H1 (cell line): ENCODE measurements around the gene ARHGEF1. TPM values are rescaled to one million over a fixed set of nuclear protein-coding genes. Genes with fewer than 3 reads are reported as not detected.
A peak's percentile ranks its signal among the peaks of the same experiment; 100 is the strongest.

Experiments
- CTCF ChIA-PET: fragments of 300-600 bp; sonication (Branson Sonifier 250); formaldehyde crosslinking; loops from one replicate; lab custom pipeline; 2021; ENCODE audit not compliant: partially characterized antibody; lab: Charles Lee
- POLR2A ChIA-PET: fragments of 300-600 bp; sonication (Branson Sonifier 250); formaldehyde crosslinking; loops from one replicate; lab custom pipeline; 2021; ENCODE audit warnings: inconsistent platforms; ENCODE audit not compliant: partially characterized antibody; lab: Charles Lee
- DNase-seq, 2 experiments: peaks; one replicate each; pipeline versions ENCODE4 v3.0.0 to v3.0.0-alpha.2; 2010 to 2022; ENCODE audit warnings: low spot score in 2 of 2, low read depth in 1 of 2, mixed read lengths in 1 of 2
- FAIRE-seq: peaks from 2 replicates; lab custom pipeline; 2011; peaks lifted over from hg19 to GRCh38; lab: Jason Lieb, UNC
- H2AFZ ChIP-seq: 2 replicates; pipeline ENCODE4 v1.8.1; 2012; ENCODE audit warnings: low read length, inconsistent platforms
- H2AK5ac ChIP-seq: 2 replicates; pipeline ENCODE4 v1.6.1; 2013; ENCODE audit warnings: low read depth, low read length
- H2BK120ac ChIP-seq: replicated peaks from 2 replicates; pipeline ENCODE3; 2013; ENCODE audit warnings: low read depth, low read length, inconsistent platforms
- H2BK12ac ChIP-seq: 2 replicates; pipeline ENCODE4 v1.6.1; 2013; ENCODE audit warnings: low read depth, low read length
- H2BK15ac ChIP-seq: 2 replicates; pipeline ENCODE4 v1.6.1; 2013; ENCODE audit warnings: low read length
- H2BK20ac ChIP-seq: 2 replicates; pipeline ENCODE4 v1.6.1; 2013; ENCODE audit warnings: low read length
- H2BK5ac ChIP-seq: 2 replicates; pipeline ENCODE4 v1.6.1; 2013; ENCODE audit warnings: low read depth, low read length
- H3K14ac ChIP-seq: 2 replicates; pipeline ENCODE4 v1.6.1; 2013; ENCODE audit warnings: inconsistent platforms; ENCODE audit not compliant: insufficient read length
- H3K18ac ChIP-seq: 2 replicates; pipeline ENCODE4 v1.6.1; 2013; ENCODE audit warnings: low read length; ENCODE audit errors: extremely low read depth
- H3K23ac ChIP-seq: 2 replicates; pipeline ENCODE4 v1.6.1; 2013; ENCODE audit warnings: inconsistent platforms; ENCODE audit not compliant: insufficient read length
- H3K23me2 ChIP-seq: 2 replicates; pipeline ENCODE4 v1.6.1; 2013; ENCODE audit warnings: low read depth, low read length
- H3K27ac ChIP-seq: 2 replicates; pipeline ENCODE4 v1.6.1; 2011; ENCODE audit warnings: low read depth, low read length, inconsistent platforms
- H3K27me3 ChIP-seq, 4 experiments: replicated peaks in 1 of 4; 1 replicate in 1 of 4; 2 replicates in 3 of 4; pipeline versions ENCODE4 v1.6.1 to v1.8.1; 2011 to 2013; ENCODE audit warnings: low read length in 3 of 4, mild to moderate bottlenecking in 3 of 4, inconsistent platforms in 2 of 4, mixed read lengths in 2 of 4, moderate library complexity in 1 of 4; ENCODE audit not compliant: control insufficient read depth in 3 of 4, insufficient read depth in 3 of 4; ENCODE audit errors: extremely low read depth in 1 of 4
- H3K36me3 ChIP-seq, 4 experiments: 2 replicates each; pipeline versions ENCODE4 v1.6.1 to v1.8.1; 2011 to 2013; ENCODE audit warnings: mild to moderate bottlenecking in 4 of 4, low read length in 3 of 4, moderate library complexity in 2 of 4, control low read depth in 1 of 4, inconsistent platforms in 1 of 4; ENCODE audit not compliant: insufficient read depth in 4 of 4, control insufficient read depth in 2 of 4
- H3K4ac ChIP-seq: replicated peaks from 2 replicates; pipeline ENCODE3; 2013; ENCODE audit warnings: low read length, low read depth, mixed read lengths, inconsistent platforms; ENCODE audit not compliant: insufficient read length
- H3K4me1 ChIP-seq, 4 experiments: replicated peaks in 1 of 4; 1 replicate in 1 of 4; 2 replicates in 3 of 4; pipeline versions ENCODE4 v1.6.1 to v1.8.1; 2011 to 2013; ENCODE audit warnings: low read length in 3 of 4, inconsistent platforms in 2 of 4, mixed read lengths in 1 of 4; ENCODE audit not compliant: insufficient read depth in 4 of 4, control insufficient read depth in 3 of 4
- H3K4me2 ChIP-seq, 2 experiments: 2 replicates each; pipeline versions ENCODE4 v1.6.1 to v1.8.1; 2011 to 2013; ENCODE audit warnings: low read depth in 2 of 2, low read length in 2 of 2, control low read depth in 1 of 2, inconsistent platforms in 1 of 2, mild to moderate bottlenecking in 1 of 2; ENCODE audit not compliant: insufficient read depth in 1 of 2
- H3K4me3 ChIP-seq, 4 experiments: fragments of 200-600, 300-600 bp in 1 of 4; sonication (generic), shearing (Covaris generic), sonication (Bioruptor Twin) in 1 of 4; 2 replicates each; pipeline versions ENCODE4 v1.5.1 to v1.8.1; 2011 to 2016; ENCODE audit warnings: low read length in 4 of 4, low read depth in 3 of 4, control low read depth in 2 of 4, inconsistent platforms in 2 of 4, mild to moderate bottlenecking in 2 of 4, mixed read lengths in 1 of 4, moderate library complexity in 1 of 4; ENCODE audit not compliant: insufficient read depth in 2 of 4; ENCODE audit errors: extremely low read depth in 1 of 4
- H3K56ac ChIP-seq: replicated peaks from 2 replicates; pipeline ENCODE3; 2013; ENCODE audit warnings: low read depth, mild to moderate bottlenecking, mixed read lengths, low read length, inconsistent platforms; ENCODE audit not compliant: insufficient read length
- H3K79me1 ChIP-seq: 2 replicates; pipeline ENCODE4 v1.6.1; 2013; ENCODE audit warnings: low read depth, low read length, control low read depth
- H3K79me2 ChIP-seq, 2 experiments: 2 replicates each; pipeline versions ENCODE4 v1.6.1 to v1.8.1; 2012 to 2013; ENCODE audit warnings: low read length in 2 of 2, mild to moderate bottlenecking in 2 of 2, inconsistent platforms in 1 of 2; ENCODE audit not compliant: insufficient read depth in 2 of 2, control insufficient read depth in 1 of 2
- H3K9ac ChIP-seq, 4 experiments: replicated peaks in 1 of 4; 1 replicate in 1 of 4; 2 replicates in 3 of 4; pipeline versions ENCODE4 v1.6.1 to v1.8.1; 2011 to 2013; ENCODE audit warnings: low read depth in 3 of 4, low read length in 3 of 4, control low read depth in 2 of 4, mild to moderate bottlenecking in 2 of 4, moderate library complexity in 2 of 4, inconsistent platforms in 1 of 4; ENCODE audit errors: extremely low read depth in 1 of 4
- H3K9me3 ChIP-seq, 2 experiments: 2 replicates each; pipeline versions ENCODE4 v1.6.1 to v1.8.1; 2012 to 2013; ENCODE audit warnings: mild to moderate bottlenecking in 2 of 2, moderate library complexity in 2 of 2, control low read depth in 1 of 2, inconsistent platforms in 1 of 2, low read depth in 1 of 2, low read length in 1 of 2, mixed read lengths in 1 of 2; ENCODE audit not compliant: insufficient read depth in 2 of 2
- H4K20me1 ChIP-seq, 2 experiments: replicated peaks in 1 of 2; 2 replicates each; pipeline versions ENCODE3 to v1.8.1; 2011 to 2013; ENCODE audit warnings: inconsistent platforms in 2 of 2, low read length in 2 of 2, mild to moderate bottlenecking in 1 of 2; ENCODE audit not compliant: insufficient read depth in 2 of 2, control insufficient read depth in 1 of 2
- H4K5ac ChIP-seq: 2 replicates; pipeline ENCODE4 v1.6.1; 2013; ENCODE audit warnings: low read length, low read depth, mixed read lengths, inconsistent platforms; ENCODE audit not compliant: insufficient read length
- H4K8ac ChIP-seq: 2 replicates; pipeline ENCODE4 v1.8.0; 2013; ENCODE audit warnings: mild to moderate bottlenecking, moderate library complexity, low read length, inconsistent platforms; ENCODE audit not compliant: insufficient read depth; ENCODE audit errors: extremely low read depth
- H4K91ac ChIP-seq: replicated peaks from 2 replicates; pipeline ENCODE3; 2013; ENCODE audit warnings: low read length, mixed read lengths, inconsistent platforms; ENCODE audit not compliant: insufficient read length
- CREB1 ChIP-seq: IDR thresholded peaks from 2 replicates; pipeline ENCODE4 v1.6.1; 2012; ENCODE audit warnings: inconsistent platforms
- EZH2 ChIP-seq: fragments of 200-600 bp; sonication (generic); IDR thresholded peaks from 2 replicates; pipeline ENCODE4 v1.7.1; 2012; ENCODE audit warnings: low read depth, mild to moderate bottlenecking, moderate library complexity, low read length, inconsistent platforms; ENCODE audit not compliant: severe bottlenecking
- JUND ChIP-seq: IDR thresholded peaks from 2 replicates; pipeline ENCODE4 v1.6.1; 2011; ENCODE audit warnings: mild to moderate bottlenecking, improper control_type of control experiment, low read length
- NANOG ChIP-seq: IDR thresholded peaks from 2 replicates; pipeline ENCODE4 v1.6.1; 2011; ENCODE audit warnings: low read length, low read depth, mild to moderate bottlenecking, inconsistent platforms; ENCODE audit not compliant: insufficient read depth, poor library complexity, severe bottlenecking
- POLR2AphosphoS5 ChIP-seq: IDR thresholded peaks from 2 replicates; pipeline ENCODE4 v1.6.1; 2011; ENCODE audit warnings: low read depth, low read length
- RXRA ChIP-seq: IDR thresholded peaks from 2 replicates; pipeline ENCODE4 v1.6.1; 2011; ENCODE audit warnings: low read depth, mild to moderate bottlenecking, low read length, moderate library complexity; ENCODE audit not compliant: insufficient read depth
- SIN3A ChIP-seq, 2 experiments: IDR thresholded peaks in 1 of 2; conservative IDR thresholded peaks in 1 of 2; 2 replicates each; pipeline ENCODE4 v1.6.1; 2011 to 2012; ENCODE audit warnings: low read length in 2 of 2, improper control_type of control experiment in 1 of 2, low read depth in 1 of 2, mild to moderate bottlenecking in 1 of 2
- TAF7 ChIP-seq: optimal IDR thresholded peaks from 2 replicates; pipeline ENCODE3; 2011; ENCODE audit warnings: low read depth, mild to moderate bottlenecking, inconsistent platforms, low read length, moderate library complexity, borderline replicate concordance
- TCF12 ChIP-seq: IDR thresholded peaks from 2 replicates; pipeline ENCODE4 v1.6.1; 2011; ENCODE audit warnings: low read depth, mild to moderate bottlenecking, low read length
- TEAD4 ChIP-seq: IDR thresholded peaks from 2 replicates; pipeline ENCODE4 v1.6.1; 2012; ENCODE audit warnings: low read depth, low read length, inconsistent platforms, mixed read lengths
- YY1 ChIP-seq: IDR thresholded peaks from 2 replicates; pipeline ENCODE4 v1.6.1; 2011; ENCODE audit warnings: low read depth, mild to moderate bottlenecking, low read length
- WGBS, 2 experiments: shearing (Covaris generic) in 1 of 2; methylation state at CpG; one replicate each; pipeline versions ENCODE4 v1.1.6 to v1.1.7; 2013 to 2015; ENCODE audit warnings: low lambda C conversion rate in 2 of 2, mixed read lengths in 2 of 2, inconsistent platforms in 1 of 2, low coverage in 1 of 2, missing lambda C conversion rate in 1 of 2; ENCODE audit not compliant: insufficient replicate concordance in 2 of 2, insufficient coverage in 1 of 2, insufficient read length in 1 of 2; ENCODE audit errors: extremely low coverage in 1 of 2, missing lambda C conversion rate in 1 of 2; 5-methylcytosine and 5-hydroxymethylcytosine counted together
- polyA plus RNA-seq, 7 experiments: library from polyadenylated mRNA; depleted of rRNA in 3 of 7; stranded (reverse) in 5 of 7; unstranded in 2 of 7; fragments of >200 nt in 5 of 7; fragments of 200-250 nt in 2 of 7; gene quantifications; 1 replicate in 5 of 7; 2 replicates in 1 of 7; 4 replicates in 1 of 7; pipeline versions ENCODE4 v1.2.1 to v1.2.3, GENCODE V29; 2011 to 2013; ENCODE audit warnings: missing spikeins in 2 of 7, mixed read lengths in 2 of 7
- total RNA-seq: library from RNA; stranded (reverse); fragmentation: NEBNext Ultra II Directional; extraction: Animal tissue kit (Norgen Biotek cat#: 25700); gene quantifications from 2 replicates; pipeline ENCODE4 v1.2.1, GENCODE V29; 2021

The ARHGEF1 gene
- total and polyA plus RNA-seq, 2 of the 8 experiments (the other 6 are each of a cell fraction or from before 2014, with no cell fraction given), result 23.0 to 49.0 TPM

- H2AK5ac ChIP-seq, result 0 out of 2 replicates have a peak overlapping the region, but pooled peaks have one; percentile 20
- no peak overlapping the region for H3K27ac ChIP-seq
- ChIA-PET CTCF (interaction anchor here (0.9 to 2.1 kb wide), 11 partner anchors 9 to 59 kb away, joined by 3 to 9 read pairs (median 3); no protein-coding TSS in a partner anchor), POLR2A (interaction anchor here (0.5 to 3.8 kb wide), 12 partner anchors 9 to 86 kb away, joined by 3 to 20 read pairs (median 3); partner anchors contain the start of genes RABAC1 and RPS19)
- H3K4me1 ChIP-seq, result peaks cover 0 to 14% (median 7%) of the 10 kb centered on the region in 4 experiments; a peak in 6 of 7 replicates
- peaks cover 4 to 42% of the 10 kb centered on the region in 2 experiments for H4K20me1 ChIP-seq
- H3K36me3 ChIP-seq, result no peaks in the 10 kb centered on the region
- peaks cover 10% of the 10 kb centered on the region for H3K23me2 ChIP-seq
- H2BK5ac ChIP-seq, result no peak overlapping the region
- peak overlapping the region; percentile 74; the same call in 1 of the 2 replicates for H4K8ac ChIP-seq
- FAIRE-seq, result no peak
- H2BK15ac ChIP-seq, result no peak overlapping the region
- no peaks in the 10 kb centered on the region for H3K79me2 ChIP-seq
- no peaks in the 10 kb centered on the region for H3K9me3 ChIP-seq
- peak overlapping the region; percentile 75; the same call in 1 of the 2 replicates for H2BK12ac ChIP-seq
- H3K27me3 ChIP-seq, result peaks cover 68 to 99% (median 95%) of the 10 kb centered on the region in 4 experiments
- H2BK120ac ChIP-seq, result no peak overlapping the region
- H3K4ac ChIP-seq, result no peak overlapping the region
- no peak overlapping the region for H3K23ac ChIP-seq
- DNase-seq, result no peak
- no peak overlapping the region for H3K56ac ChIP-seq
- H2AFZ ChIP-seq, result no peak overlapping the region
- no peak overlapping the region for H4K5ac ChIP-seq
- peak overlapping the region; percentile 3 to 44 (median 8); a peak in 5 of 8 replicates for H3K4me3 ChIP-seq
- peak overlapping the region; percentile 23 to 53 for H3K4me2 ChIP-seq
- no peak overlapping the region; the same call in 1 of the 2 replicates for H3K18ac ChIP-seq
- H4K91ac ChIP-seq, result no peak overlapping the region
- 32% methylated on average over 21 of the region's 22 CpGs; no CpG with 5 or more reads in 1 of the 2 experiments for WGBS, 2 experiments
- no peak overlapping the region for H3K14ac ChIP-seq
- no peak overlapping the region; the same call in 1 of the 2 replicates for H2BK20ac ChIP-seq
- H3K9ac ChIP-seq, result no peak overlapping the region
- H3K79me1 ChIP-seq, result no peaks in the 10 kb centered on the region; the same call in 1 of the 2 replicates
- no peak for TF ChIP-seq POLR2AphosphoS5
- TF ChIP-seq TCF12, result no peak
- no peak for TF ChIP-seq SIN3A (conservative IDR thresholded peaks at IDR 0.05 in 1 of 2, IDR thresholded peaks at IDR 0.05 in 1 of 2; ENCODE audit: low read depth in 1 of 2, low read length in 2 of 2)
- TF ChIP-seq EZH2, result peak; percentile 86
- TF ChIP-seq RXRA, result no peak
- no peak for TF ChIP-seq NANOG
- TF ChIP-seq CREB1, result no peak
- no peak for TF ChIP-seq TAF7
- no peak for TF ChIP-seq TEAD4
- no peak for TF ChIP-seq JUND
- TF ChIP-seq YY1, result no peak
Observed at GRCh38 chr19:41921577-41922576, 38.9 kb downstream of the ARHGEF1 start.
